ENCODE data around the gene TMEM63C.

Gene TMEM63C

DNA sequence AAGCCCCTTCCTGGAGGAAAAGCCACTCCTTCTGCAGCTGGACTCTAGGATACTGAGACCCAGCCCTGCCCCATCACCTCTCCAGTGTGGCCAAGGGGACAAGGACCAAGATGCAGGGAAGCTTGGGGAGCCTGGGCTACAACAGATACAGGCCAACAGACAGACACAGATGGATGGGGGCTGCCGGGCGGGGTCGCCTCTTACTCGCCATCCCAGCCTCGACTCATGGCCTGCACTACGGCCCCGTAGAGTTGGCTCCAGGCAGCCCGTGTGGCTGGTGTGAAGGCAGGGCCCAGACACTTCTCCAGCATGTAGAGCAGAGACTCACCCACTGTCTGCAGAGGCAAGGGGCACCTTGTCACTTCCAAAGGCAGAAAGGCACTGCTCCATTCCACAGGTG is 84.7 kb downstream of the TMEM63C start:
- no peak overlapping the region for H3K4me3 ChIP-seq (ENCODE audit: low read depth, low read length)
- DNase-seq: no peak
- H3K27ac ChIP-seq: no peak overlapping the region
- TF ChIP-seq CTCF (IDR thresholded peaks at IDR 0.05; ENCODE audit: low read depth, low read length): no peak
- H3K27me3 ChIP-seq (ENCODE audit: insufficient read depth, low read depth, severe bottlenecking): no peaks in the 10 kb centered on the region
- no peaks in the 10 kb centered on the region for H3K36me3 ChIP-seq
- H3K9me3 ChIP-seq (ENCODE audit: severe bottlenecking): peaks cover 3% of the 10 kb centered on the region

DNA sequence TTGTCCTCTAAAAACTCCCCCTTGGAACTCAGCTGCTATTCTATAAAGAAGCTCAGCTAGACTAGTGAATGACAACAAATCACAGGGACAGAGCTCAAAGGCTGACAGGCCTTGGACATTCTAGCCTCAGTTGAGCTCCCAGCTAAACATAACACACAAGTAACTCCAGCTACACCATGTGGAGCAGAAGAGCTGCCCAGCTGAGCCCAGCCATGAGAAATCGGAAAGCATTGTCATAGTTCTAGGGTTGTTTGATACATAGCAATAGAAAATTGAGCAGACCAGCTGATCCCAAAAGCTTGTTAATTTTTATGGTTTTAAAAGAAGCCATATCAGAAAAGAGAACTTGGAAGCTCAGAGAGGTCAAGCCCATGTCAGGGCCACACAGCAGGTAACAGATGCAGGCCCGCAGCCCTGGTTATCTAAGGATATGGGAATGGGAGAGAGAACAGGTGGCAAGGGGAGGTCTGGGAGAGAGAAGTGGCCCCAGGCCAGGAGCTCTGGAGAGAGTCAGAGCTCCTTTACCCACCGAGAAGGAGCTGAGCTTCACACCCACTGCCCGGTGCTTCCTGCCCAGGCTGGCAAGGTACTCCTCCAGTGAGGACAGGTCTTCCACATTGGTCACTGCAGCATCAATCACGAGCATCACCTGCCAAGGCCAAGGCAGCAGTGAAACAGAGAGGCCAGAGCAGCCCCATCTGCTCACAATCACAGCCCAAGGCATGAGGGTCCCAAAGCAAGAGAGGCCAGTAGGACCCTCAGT is 86.5 kb downstream of the TMEM63C start:
- Histone ChIP-seq H3K36me3 (no peaks in the 10 kb centered on the region), H3K27ac (no peak overlapping the region), H3K4me3 (ENCODE audit: low read depth, low read length) (no peak overlapping the region), H3K9me3 (ENCODE audit: severe bottlenecking) (peaks cover 3% of the 10 kb centered on the region), H3K27me3 (ENCODE audit: insufficient read depth, low read depth, severe bottlenecking) (no peaks in the 10 kb centered on the region)
- no peak for TF ChIP-seq CTCF (IDR thresholded peaks at IDR 0.05; ENCODE audit: low read depth, low read length)
- DNase-seq: no peak

DNA sequence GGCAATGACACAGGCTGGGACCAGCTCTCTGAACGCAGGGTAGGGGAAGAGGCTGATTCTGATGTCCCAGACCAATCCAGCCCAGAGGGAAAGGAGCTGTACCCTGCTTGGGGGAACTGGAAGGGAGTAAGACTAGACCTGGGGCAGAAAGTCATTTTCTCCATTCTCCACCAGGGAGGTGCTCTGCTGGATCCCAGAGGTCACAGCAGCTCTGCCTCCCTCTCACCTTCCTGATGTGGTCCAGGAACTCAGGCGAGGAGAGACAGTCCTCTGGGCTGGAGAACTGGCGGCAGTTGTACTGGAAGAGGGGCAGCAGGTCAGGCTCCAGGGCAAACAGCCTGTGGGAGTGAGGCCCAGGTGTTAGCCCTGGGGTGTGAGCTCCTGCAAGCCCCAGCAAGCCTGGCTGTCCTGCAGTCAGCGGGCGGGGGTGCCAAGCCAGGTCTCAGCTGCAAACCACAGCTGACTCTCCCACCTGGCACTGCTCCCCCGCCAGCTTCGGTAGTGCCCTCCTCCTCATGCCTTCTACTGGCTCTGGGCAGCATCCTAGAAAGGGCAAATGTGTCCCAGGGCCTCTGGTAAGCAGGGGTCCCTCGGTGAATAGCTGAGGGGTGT is 87.5 kb downstream of the TMEM63C start:
- DNase-seq: peak; percentile 35
- H3K27ac ChIP-seq: no peak overlapping the region
- H3K27me3 ChIP-seq (ENCODE audit: insufficient read depth, low read depth, severe bottlenecking): no peaks in the 10 kb centered on the region
- peaks cover 3% of the 10 kb centered on the region for H3K9me3 ChIP-seq (ENCODE audit: severe bottlenecking)
- TF ChIP-seq CTCF (IDR thresholded peaks at IDR 0.05; ENCODE audit: low read depth, low read length): no peak
- no peak overlapping the region for H3K4me3 ChIP-seq (ENCODE audit: low read depth, low read length)
- no peaks in the 10 kb centered on the region for H3K36me3 ChIP-seq

DNA sequence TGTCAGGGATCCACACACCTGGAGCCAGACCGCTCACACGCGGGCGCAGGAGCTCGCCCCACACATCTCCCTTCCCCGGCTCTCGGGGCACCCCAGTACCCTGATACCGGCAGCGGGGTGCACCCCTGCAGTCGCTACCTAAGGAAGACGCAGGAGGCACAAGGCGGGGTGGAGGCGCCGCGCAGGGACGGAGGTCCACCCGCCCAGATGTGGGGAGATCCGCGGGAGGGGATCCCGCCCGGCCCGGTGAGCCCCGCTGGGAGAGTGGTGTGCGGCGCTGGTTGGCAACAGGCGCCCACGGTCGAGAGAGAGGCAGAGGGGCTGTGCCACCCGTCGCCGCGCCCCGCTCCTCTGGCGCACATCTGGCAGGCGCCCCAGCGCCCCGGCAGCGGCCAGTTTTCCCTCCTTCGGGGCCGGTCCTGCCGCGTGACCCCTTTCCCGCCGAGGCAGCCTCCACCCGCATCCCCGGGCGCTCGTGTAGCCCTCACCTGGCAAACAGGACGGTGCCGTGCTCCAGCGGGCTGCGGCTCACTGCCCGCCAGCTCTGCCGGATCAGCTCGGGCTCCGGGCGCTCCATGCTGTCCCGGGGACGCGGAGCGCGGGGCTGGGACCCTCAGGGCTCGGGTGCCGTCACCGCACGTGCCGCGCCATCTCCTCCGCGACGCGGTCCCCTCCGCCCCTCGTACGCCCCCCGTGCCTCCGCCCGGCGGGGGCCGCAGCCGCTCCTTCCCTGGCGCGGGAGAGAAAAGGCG is 88.9 kb downstream of the TMEM63C start:
- DNase-seq: no peak
- no peak overlapping the region for H3K27ac ChIP-seq
- H3K27me3 ChIP-seq (ENCODE audit: insufficient read depth, low read depth, severe bottlenecking): no peaks in the 10 kb centered on the region
- no peak overlapping the region for H3K4me3 ChIP-seq (ENCODE audit: low read depth, low read length)
- no peaks in the 10 kb centered on the region for H3K36me3 ChIP-seq
- TF ChIP-seq CTCF (IDR thresholded peaks at IDR 0.05; ENCODE audit: low read depth, low read length): no peak
- peaks cover 3% of the 10 kb centered on the region for H3K9me3 ChIP-seq (ENCODE audit: severe bottlenecking)

GRCh38 chr14:77271113-77271710 is 89.6 kb downstream of the TMEM63C start, which contains the start of gene NGB:
Gene NGB, minus strand, starts transcription at chr14:77271206. Its CDS starts 269 bp downstream, at chr14:77270937.
- H3K9me3 ChIP-seq (ENCODE audit: severe bottlenecking): peaks cover 3% of the 10 kb centered on the region
- TF ChIP-seq CTCF (IDR thresholded peaks at IDR 0.05; ENCODE audit: low read depth, low read length): no peak
- H3K27ac ChIP-seq: no peak within 1 kb of the TSS
- H3K27me3 ChIP-seq (ENCODE audit: insufficient read depth, low read depth, severe bottlenecking): no peaks in the 10 kb centered on the region
- no peak within 1 kb of the TSS for H3K4me3 ChIP-seq (ENCODE audit: low read depth, low read length)
- DNase-seq: no peak
- no peaks in the 10 kb centered on the region for H3K36me3 ChIP-seq
